ENCODE results near the gene GNB1L. TPM values are rescaled to one million over a fixed set of nuclear protein-coding genes. Genes with fewer than 3 reads are reported as not detected.

The GNB1L gene
- total RNA-seq, 1 experiment from 2014 or later, result 10.3 TPM

DNA sequence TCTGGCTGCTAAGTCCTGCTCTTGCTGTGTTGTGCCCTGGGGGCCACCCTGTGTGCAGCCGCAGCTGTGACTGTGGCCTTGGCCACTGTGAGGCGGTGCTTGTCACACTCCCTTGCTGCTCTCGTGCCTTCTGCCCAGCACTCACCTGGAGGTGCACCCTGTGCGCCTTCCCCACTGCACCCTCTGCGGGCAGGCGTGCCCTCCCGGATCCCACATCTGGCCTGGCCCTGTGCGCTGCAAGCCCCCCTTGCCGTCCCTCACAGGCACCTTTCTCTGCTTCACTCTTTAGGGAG is 66.9 kb downstream of the GNB1L start:
- no peaks in the 10 kb centered on the region for H3K9me2 ChIP-seq (ENCODE audit: insufficient read depth)
- intact Hi-C loops (cut with micrococcal nuclease; ENCODE audit: unreplicated experiment), result no loop called here
- DNase-seq, result no peak
- no peak overlapping the region for H3K4me3 ChIP-seq
- H2AFZ ChIP-seq, result no peak overlapping the region
- no peaks in the 10 kb centered on the region for H3K4me1 ChIP-seq (replicated peaks; ENCODE audit: insufficient read depth)
- no peaks in the 10 kb centered on the region for H3K36me3 ChIP-seq (ENCODE audit: low read depth)
- ChIA-PET POLR2A (ENCODE audit: unreplicated experiment) (no interaction called here), CTCF (no interaction called here)
- H3K27me3 ChIP-seq (ENCODE audit: insufficient read depth, low read depth), result no peaks in the 10 kb centered on the region
- no TSS peak for BruUV-seq (replicated peaks)
- H3K9me3 ChIP-seq (ENCODE audit: insufficient read depth, low read depth), result no peaks in the 10 kb centered on the region
- H4K20me1 ChIP-seq (ENCODE audit: insufficient read depth), result no peaks in the 10 kb centered on the region
- TF ChIP-seq EZH2 (IDR thresholded peaks at IDR 0.05; ENCODE audit: low read depth) (no peak), CTCF (conservative IDR thresholded peaks at IDR 0.05) (no peak)
- no peak overlapping the region for H3K4me2 ChIP-seq
- H3F3A ChIP-seq (ENCODE audit: insufficient read depth, low read depth), result no peaks in the 10 kb centered on the region
- no peak overlapping the region for H3K27ac ChIP-seq
- H3K79me2 ChIP-seq (ENCODE audit: low read depth), result no peaks in the 10 kb centered on the region

GRCh38 chr22:19786959-19787848 is 67.5 kb downstream of the GNB1L start:
- Histone ChIP-seq H3K4me1 (replicated peaks; ENCODE audit: insufficient read depth) (no peaks in the 10 kb centered on the region), H3K9me2 (ENCODE audit: insufficient read depth) (no peaks in the 10 kb centered on the region), H4K20me1 (ENCODE audit: insufficient read depth) (no peaks in the 10 kb centered on the region), H2AFZ (no peak overlapping the region), H3K4me2 (no peak overlapping the region), H3K36me3 (ENCODE audit: low read depth) (no peaks in the 10 kb centered on the region), H3K4me3 (no peak overlapping the region), H3K9me3 (ENCODE audit: insufficient read depth, low read depth) (no peaks in the 10 kb centered on the region), H3K27me3 (ENCODE audit: insufficient read depth, low read depth) (no peaks in the 10 kb centered on the region), H3K79me2 (ENCODE audit: low read depth) (no peaks in the 10 kb centered on the region), H3F3A (ENCODE audit: insufficient read depth, low read depth) (no peaks in the 10 kb centered on the region), H3K27ac (no peak overlapping the region)
- no peak for DNase-seq
- no TSS peak for BruUV-seq (replicated peaks)
- CTCF ChIA-PET, result no interaction called here
- intact Hi-C loops (cut with micrococcal nuclease; ENCODE audit: unreplicated experiment), result no loop called here
- no peak for TF ChIP-seq CTCF (conservative IDR thresholded peaks at IDR 0.05)
- no peak for TF ChIP-seq EZH2 (IDR thresholded peaks at IDR 0.05; ENCODE audit: low read depth)
- POLR2A ChIA-PET (ENCODE audit: unreplicated experiment), result no interaction called here

GRCh38 chr22:19786264-19786585 is 68.4 kb downstream of the GNB1L start:
- Histone ChIP-seq H3K9me2 (ENCODE audit: insufficient read depth) (no peaks in the 10 kb centered on the region), H3K79me2 (ENCODE audit: low read depth) (no peaks in the 10 kb centered on the region), H2AFZ (no peak overlapping the region), H3K4me3 (no peak overlapping the region), H3K27ac (no peak overlapping the region), H3K4me1 (replicated peaks; ENCODE audit: insufficient read depth) (no peaks in the 10 kb centered on the region), H3F3A (ENCODE audit: insufficient read depth, low read depth) (no peaks in the 10 kb centered on the region), H3K27me3 (ENCODE audit: insufficient read depth, low read depth) (no peaks in the 10 kb centered on the region), H3K9me3 (ENCODE audit: insufficient read depth, low read depth) (no peaks in the 10 kb centered on the region), H4K20me1 (ENCODE audit: insufficient read depth) (no peaks in the 10 kb centered on the region), H3K4me2 (no peak overlapping the region), H3K36me3 (ENCODE audit: low read depth) (no peaks in the 10 kb centered on the region)
- no TSS peak for BruUV-seq (replicated peaks)
- TF ChIP-seq CTCF (conservative IDR thresholded peaks at IDR 0.05), result no peak
- no peak for TF ChIP-seq EZH2 (IDR thresholded peaks at IDR 0.05; ENCODE audit: low read depth)
- ChIA-PET POLR2A (ENCODE audit: unreplicated experiment) (no interaction called here), CTCF (no interaction called here)
- intact Hi-C loops (cut with micrococcal nuclease; ENCODE audit: unreplicated experiment), result no loop called here
- no peak for DNase-seq
